ENCODE measurements around the gene PSG3. TPM values are rescaled to one million over a fixed set of nuclear protein-coding genes. Genes with fewer than 3 reads are reported as not detected.
"Not testable (repeated sequence)": the region's sequence is repeated elsewhere in the genome, so short reads cannot be mapped to it uniquely, and the experiment has no call there.

Gene PSG3
- total RNA-seq, 1 donor from 2014 or later = not detected

- H3K4me1 ChIP-seq (ENCODE audit: control insufficient read depth in 3 of 3, insufficient read depth in 3 of 3, low read length in 3 of 3); H3K36me3 ChIP-seq (ENCODE audit: control insufficient read depth in 3 of 3, insufficient read depth in 3 of 3, low read length in 3 of 3); H3K9ac ChIP-seq (ENCODE audit: low read depth in 1 of 3, low read length in 3 of 3); H3K27ac ChIP-seq (ENCODE audit: low read depth, low read length); H3K9me3 ChIP-seq (ENCODE audit: control insufficient read depth in 3 of 3, low read length in 3 of 3); H3K27me3 ChIP-seq (ENCODE audit: control insufficient read depth in 3 of 3, insufficient read depth in 3 of 3, low read length in 3 of 3); H3K4me3 ChIP-seq (ENCODE audit: low read length in 3 of 3): not testable (repeated sequence)
These were observed 21.0 kb upstream of the PSG3 start for GRCh38 chr19:42760954-42761923.

- H3K9me3 ChIP-seq (ENCODE audit: control insufficient read depth in 3 of 3, low read length in 3 of 3); H3K9ac ChIP-seq (ENCODE audit: low read depth in 1 of 3, low read length in 3 of 3); H3K4me3 ChIP-seq (ENCODE audit: low read length in 3 of 3); H3K27me3 ChIP-seq (ENCODE audit: control insufficient read depth in 3 of 3, insufficient read depth in 3 of 3, low read length in 3 of 3); H3K4me1 ChIP-seq (ENCODE audit: control insufficient read depth in 3 of 3, insufficient read depth in 3 of 3, low read length in 3 of 3); H3K36me3 ChIP-seq (ENCODE audit: control insufficient read depth in 3 of 3, insufficient read depth in 3 of 3, low read length in 3 of 3); H3K27ac ChIP-seq (ENCODE audit: low read depth, low read length): not testable (repeated sequence)
These were observed 18.4 kb upstream of the PSG3 start for GRCh38 chr19:42758667-42759066.

- H3K4me3 ChIP-seq (ENCODE audit: low read length in 3 of 3); H3K4me1 ChIP-seq (ENCODE audit: control insufficient read depth in 3 of 3, insufficient read depth in 3 of 3, low read length in 3 of 3); H3K27ac ChIP-seq (ENCODE audit: low read depth, low read length); H3K36me3 ChIP-seq (ENCODE audit: control insufficient read depth in 3 of 3, insufficient read depth in 3 of 3, low read length in 3 of 3); H3K9me3 ChIP-seq (ENCODE audit: control insufficient read depth in 3 of 3, low read length in 3 of 3); H3K9ac ChIP-seq (ENCODE audit: low read depth in 1 of 3, low read length in 3 of 3); H3K27me3 ChIP-seq (ENCODE audit: control insufficient read depth in 3 of 3, insufficient read depth in 3 of 3, low read length in 3 of 3): not testable (repeated sequence)
These were observed 12.0 kb upstream of the PSG3 start for GRCh38 chr19:42752246-42752645.

GRCh38 chr19:42741726-42742607, 1.7 kb upstream of the PSG3 start:
- H3K4me3 ChIP-seq (ENCODE audit: low read length in 3 of 3); H3K4me1 ChIP-seq (ENCODE audit: control insufficient read depth in 3 of 3, insufficient read depth in 3 of 3, low read length in 3 of 3); H3K27ac ChIP-seq (ENCODE audit: low read depth, low read length); H3K9ac ChIP-seq (ENCODE audit: low read depth in 1 of 3, low read length in 3 of 3); H3K9me3 ChIP-seq (ENCODE audit: control insufficient read depth in 3 of 3, low read length in 3 of 3); H3K36me3 ChIP-seq (ENCODE audit: control insufficient read depth in 3 of 3, insufficient read depth in 3 of 3, low read length in 3 of 3); H3K27me3 ChIP-seq (ENCODE audit: control insufficient read depth in 3 of 3, insufficient read depth in 3 of 3, low read length in 3 of 3): not testable (repeated sequence)

GRCh38 chr19:42737581-42738011, 2.7 kb downstream of the PSG3 start:
- H3K4me3 ChIP-seq (ENCODE audit: low read length in 3 of 3); H3K4me1 ChIP-seq (ENCODE audit: control insufficient read depth in 3 of 3, insufficient read depth in 3 of 3, low read length in 3 of 3); H3K9me3 ChIP-seq (ENCODE audit: control insufficient read depth in 3 of 3, low read length in 3 of 3); H3K27ac ChIP-seq (ENCODE audit: low read depth, low read length); H3K36me3 ChIP-seq (ENCODE audit: control insufficient read depth in 3 of 3, insufficient read depth in 3 of 3, low read length in 3 of 3); H3K9ac ChIP-seq (ENCODE audit: low read depth in 1 of 3, low read length in 3 of 3); H3K27me3 ChIP-seq (ENCODE audit: control insufficient read depth in 3 of 3, insufficient read depth in 3 of 3, low read length in 3 of 3): not testable (repeated sequence)

- not testable (repeated sequence) for H3K9ac ChIP-seq (ENCODE audit: low read depth in 1 of 3, low read length in 3 of 3); H3K4me1 ChIP-seq (ENCODE audit: control insufficient read depth in 3 of 3, insufficient read depth in 3 of 3, low read length in 3 of 3); H3K36me3 ChIP-seq (ENCODE audit: control insufficient read depth in 3 of 3, insufficient read depth in 3 of 3, low read length in 3 of 3); H3K27me3 ChIP-seq (ENCODE audit: control insufficient read depth in 3 of 3, insufficient read depth in 3 of 3, low read length in 3 of 3); H3K9me3 ChIP-seq (ENCODE audit: control insufficient read depth in 3 of 3, low read length in 3 of 3); H3K4me3 ChIP-seq (ENCODE audit: low read length in 3 of 3); H3K27ac ChIP-seq (ENCODE audit: low read depth, low read length)
These were observed 11.9 kb downstream of the PSG3 start for GRCh38 chr19:42728341-42728740.

- not testable (repeated sequence) for H3K9me3 ChIP-seq (ENCODE audit: control insufficient read depth in 3 of 3, low read length in 3 of 3); H3K36me3 ChIP-seq (ENCODE audit: control insufficient read depth in 3 of 3, insufficient read depth in 3 of 3, low read length in 3 of 3); H3K9ac ChIP-seq (ENCODE audit: low read depth in 1 of 3, low read length in 3 of 3); H3K27me3 ChIP-seq (ENCODE audit: control insufficient read depth in 3 of 3, insufficient read depth in 3 of 3, low read length in 3 of 3); H3K27ac ChIP-seq (ENCODE audit: low read depth, low read length); H3K4me3 ChIP-seq (ENCODE audit: low read length in 3 of 3); H3K4me1 ChIP-seq (ENCODE audit: control insufficient read depth in 3 of 3, insufficient read depth in 3 of 3, low read length in 3 of 3)
These were observed 26.3 kb downstream of the PSG3 start for GRCh38 chr19:42714000-42714399.

GRCh38 chr19:42712753-42713152, 27.5 kb downstream of the PSG3 start:
- not testable (repeated sequence) for H3K4me1 ChIP-seq (ENCODE audit: control insufficient read depth in 3 of 3, insufficient read depth in 3 of 3, low read length in 3 of 3); H3K36me3 ChIP-seq (ENCODE audit: control insufficient read depth in 3 of 3, insufficient read depth in 3 of 3, low read length in 3 of 3); H3K27ac ChIP-seq (ENCODE audit: low read depth, low read length); H3K9me3 ChIP-seq (ENCODE audit: control insufficient read depth in 3 of 3, low read length in 3 of 3); H3K4me3 ChIP-seq (ENCODE audit: low read length in 3 of 3); H3K27me3 ChIP-seq (ENCODE audit: control insufficient read depth in 3 of 3, insufficient read depth in 3 of 3, low read length in 3 of 3); H3K9ac ChIP-seq (ENCODE audit: low read depth in 1 of 3, low read length in 3 of 3)

- H3K4me3 ChIP-seq (ENCODE audit: low read length in 3 of 3); H3K9ac ChIP-seq (ENCODE audit: low read depth in 1 of 3, low read length in 3 of 3); H3K27me3 ChIP-seq (ENCODE audit: control insufficient read depth in 3 of 3, insufficient read depth in 3 of 3, low read length in 3 of 3); H3K4me1 ChIP-seq (ENCODE audit: control insufficient read depth in 3 of 3, insufficient read depth in 3 of 3, low read length in 3 of 3); H3K9me3 ChIP-seq (ENCODE audit: control insufficient read depth in 3 of 3, low read length in 3 of 3); H3K27ac ChIP-seq (ENCODE audit: low read depth, low read length); H3K36me3 ChIP-seq (ENCODE audit: control insufficient read depth in 3 of 3, insufficient read depth in 3 of 3, low read length in 3 of 3): not testable (repeated sequence)
These were observed 29.3 kb downstream of the PSG3 start for GRCh38 chr19:42710986-42711385.

- Histone ChIP-seq H3K4me3 (ENCODE audit: low read length in 3 of 3) (no peak overlapping the region), H3K4me1 (ENCODE audit: control insufficient read depth in 3 of 3, insufficient read depth in 3 of 3, low read length in 3 of 3) (no peaks in the 10 kb centered on the region), H3K36me3 (ENCODE audit: control insufficient read depth in 3 of 3, insufficient read depth in 3 of 3, low read length in 3 of 3) (no peaks in the 10 kb centered on the region), H3K9me3 (ENCODE audit: control insufficient read depth in 3 of 3, low read length in 3 of 3) (peaks cover 0 to 2% (median 0%) of the 10 kb centered on the region in 3 donors), H3K27me3 (ENCODE audit: control insufficient read depth in 3 of 3, insufficient read depth in 3 of 3, low read length in 3 of 3) (peaks cover 0 to 5% (median 0%) of the 10 kb centered on the region in 3 donors), H3K27ac (ENCODE audit: low read depth, low read length) (no peak overlapping the region), H3K9ac (ENCODE audit: low read depth in 1 of 3, low read length in 3 of 3) (no peak overlapping the region)
These were observed 42.4 kb downstream of the PSG3 start for GRCh38 chr19:42697884-42698283.
